Measurements from ENCODE around the gene CRHR2.

CRHR2 gene

GRCh38 chr7:30700941-30701340, 18.7 kb upstream of the CRHR2 start:
- no peak for TF ChIP-seq CTCF (IDR thresholded peaks at IDR 0.05; ENCODE audit: low read depth, low read length)

GRCh38 chr7:30699706-30700495, 17.6 kb upstream of the CRHR2 start:
- no peak overlapping the region for H3K4me3 ChIP-seq (ENCODE audit: low read depth, low read length)
- no peak for TF ChIP-seq CTCF (IDR thresholded peaks at IDR 0.05; ENCODE audit: low read depth, low read length)

More at GRCh38 chr7:30700941-30701340, 18.7 kb upstream of the CRHR2 start:
- H3K4me3 ChIP-seq (ENCODE audit: low read depth, low read length), result no peak overlapping the region

- no peak for TF ChIP-seq CTCF (IDR thresholded peaks at IDR 0.05; ENCODE audit: low read depth, low read length)
- no peak overlapping the region for H3K4me3 ChIP-seq (ENCODE audit: low read depth, low read length)
Observed at GRCh38 chr7:30698481-30698880, 16.2 kb upstream of the CRHR2 start.

GRCh38 chr7:30697719-30698460, 15.6 kb upstream of the CRHR2 start:
- no peak for TF ChIP-seq CTCF (IDR thresholded peaks at IDR 0.05; ENCODE audit: low read depth, low read length)
- no peak overlapping the region for H3K4me3 ChIP-seq (ENCODE audit: low read depth, low read length)

- no peak overlapping the region for H3K4me3 ChIP-seq (ENCODE audit: low read depth, low read length)
- TF ChIP-seq CTCF (IDR thresholded peaks at IDR 0.05; ENCODE audit: low read depth, low read length), result no peak
Observed at GRCh38 chr7:30694774-30695721, 12.8 kb upstream of the CRHR2 start.

GRCh38 chr7:30694218-30694745, 12.0 kb upstream of the CRHR2 start:
- no peak for TF ChIP-seq CTCF (IDR thresholded peaks at IDR 0.05; ENCODE audit: low read depth, low read length)
- no peak overlapping the region for H3K4me3 ChIP-seq (ENCODE audit: low read depth, low read length)

All from WI38 (cell line).